DMS114 treated with DMSO at 0.1 percent for 48 hours (cell line): Measurements from ENCODE around the gene CD46.

Experiments used
- DNase-seq: peaks from one replicate; lab custom pipeline; 2025; ENCODE audit not compliant: unreplicated experiment; lab: John Stamatoyannopoulos, UW

Gene CD46

DNA sequence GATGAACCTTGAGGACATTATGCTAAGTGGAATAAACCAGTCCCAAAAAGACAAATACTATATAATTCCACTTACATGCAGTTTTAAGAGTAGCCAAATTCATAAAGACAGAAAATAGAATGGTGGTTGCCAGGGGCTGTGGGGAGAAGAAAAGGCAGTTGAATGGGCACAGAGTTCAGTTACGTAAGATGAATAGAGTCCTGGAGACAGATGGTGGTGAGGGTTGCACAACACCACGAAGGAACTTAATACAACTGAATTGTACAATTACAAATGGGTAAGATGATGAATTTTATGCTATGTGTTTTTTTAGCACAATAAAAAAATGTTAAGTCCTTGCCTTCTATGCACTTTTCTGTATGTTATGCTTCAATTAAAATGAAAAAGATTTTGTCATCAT, 92.5 kb downstream of the CD46 start:
- DNase-seq = no peak
